GM12875 (cell line): ENCODE data around the gene MARCHF10.

Source experiments
- H3K4me3 ChIP-seq: one replicate; pipeline ENCODE4 v1.5.1; 2011; ENCODE audit warnings: low read depth, low read length, control low read depth
- CTCF ChIP-seq: IDR thresholded peaks from 2 replicates; pipeline ENCODE4 v1.5.1; 2011; ENCODE audit warnings: low read depth, mild to moderate bottlenecking, control low read depth, inconsistent platforms, low read length, moderate library complexity, borderline replicate concordance; ENCODE audit not compliant: insufficient read depth

MARCHF10 gene

DNA sequence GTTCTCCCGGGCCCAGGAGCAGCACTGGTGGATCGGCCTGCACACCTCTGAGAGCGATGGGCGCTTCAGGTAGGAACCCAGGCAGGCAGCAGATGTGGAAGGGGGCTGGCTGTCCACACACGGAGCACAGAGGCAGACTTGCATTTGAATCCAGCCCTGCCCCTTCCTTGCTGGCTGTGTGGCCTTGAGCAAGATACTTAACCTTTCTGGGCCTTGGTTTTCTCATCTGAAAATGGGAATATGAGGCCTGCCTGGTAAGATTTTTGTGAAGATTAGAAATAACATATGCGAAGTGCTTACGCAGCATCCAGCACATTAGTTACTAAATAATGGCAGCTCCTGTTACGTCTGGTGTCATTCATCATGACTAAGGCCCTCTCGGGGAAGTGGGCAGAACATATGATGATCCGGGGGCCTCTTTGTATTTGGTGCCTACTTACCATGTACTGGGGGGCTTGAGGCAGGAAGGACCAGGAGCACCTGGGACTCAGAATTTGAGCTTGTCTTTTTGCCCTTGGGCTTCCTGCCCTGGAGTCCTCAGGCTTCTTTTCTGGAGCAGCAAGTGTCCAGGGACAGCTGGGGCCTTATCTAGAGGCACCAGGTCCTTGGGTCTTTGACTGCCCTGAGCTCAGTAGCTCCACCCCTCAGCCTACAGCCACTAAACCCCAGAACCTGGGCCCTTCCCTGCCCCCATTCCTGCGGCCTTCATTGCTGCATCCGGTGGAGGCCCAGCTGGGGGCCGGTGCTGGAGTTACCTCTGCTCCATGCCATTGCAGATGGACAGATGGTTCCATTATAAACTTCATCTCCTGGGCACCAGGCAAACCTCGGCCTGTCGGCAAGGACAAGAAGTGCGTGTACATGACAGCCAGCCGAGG is 126.8 kb downstream of the MARCHF10 start:
- no peak for TF ChIP-seq CTCF
- no peak overlapping the region for H3K4me3 ChIP-seq

DNA sequence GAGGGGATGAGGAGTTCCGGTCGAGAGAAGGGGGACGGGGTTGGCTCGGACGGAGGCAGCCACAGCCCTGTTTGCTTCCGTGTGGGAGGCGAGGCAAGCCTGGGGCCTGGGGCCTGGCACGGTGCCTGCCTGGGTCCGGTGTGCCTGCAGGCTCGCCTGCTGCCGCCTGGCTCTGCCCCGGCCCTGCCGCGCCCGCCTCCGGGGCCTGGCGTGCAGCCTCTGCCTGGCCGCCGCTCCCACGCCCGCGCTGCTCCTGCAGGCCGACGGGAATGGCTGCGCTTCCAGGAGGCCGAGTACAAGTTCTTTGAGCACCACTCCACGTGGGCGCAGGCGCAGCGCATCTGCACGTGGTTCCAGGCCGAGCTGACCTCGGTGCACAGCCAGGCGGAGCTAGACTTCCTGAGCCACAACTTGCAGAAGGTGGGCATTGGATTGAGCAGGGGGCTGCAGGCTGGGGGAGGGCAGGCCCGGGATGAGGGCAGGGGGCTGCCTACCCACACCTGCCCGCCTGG is 127.5 kb downstream of the MARCHF10 start:
- TF ChIP-seq CTCF: no peak
- H3K4me3 ChIP-seq: no peak overlapping the region

DNA sequence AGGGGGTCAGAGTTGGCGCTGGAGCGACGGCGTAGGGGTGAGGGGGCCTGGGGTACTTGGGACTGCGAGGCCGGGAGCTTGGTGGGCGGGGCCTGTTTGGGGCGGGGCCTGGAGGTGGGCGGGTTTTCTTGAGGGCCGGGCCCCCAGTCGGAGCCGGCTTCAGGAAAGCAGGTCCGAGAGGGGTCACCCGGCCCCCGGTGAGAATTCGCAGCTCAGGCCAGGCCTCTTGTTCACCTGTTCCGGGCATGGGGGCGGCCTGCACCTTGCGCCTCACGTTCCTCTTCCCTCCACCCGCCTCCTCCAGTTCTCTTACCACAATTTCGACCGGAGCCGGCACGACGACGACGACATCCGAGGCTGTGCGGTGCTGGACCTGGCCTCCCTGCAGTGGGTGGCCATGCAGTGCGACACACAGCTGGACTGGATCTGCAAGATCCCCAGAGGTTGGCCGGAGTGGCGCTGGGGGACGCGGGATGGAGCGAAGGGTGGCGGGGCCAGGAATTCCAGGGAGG is 128.2 kb downstream of the MARCHF10 start:
- TF ChIP-seq CTCF: no peak
- H3K4me3 ChIP-seq: no peak overlapping the region

GRCh38 chr17:62678214-62678919 is 129.7 kb downstream of the MARCHF10 start:
- TF ChIP-seq CTCF: no peak
- no peak overlapping the region for H3K4me3 ChIP-seq

- TF ChIP-seq CTCF: no peak
- no peak overlapping the region for H3K4me3 ChIP-seq
Observed at GRCh38 chr17:62676952-62677596, 131.0 kb downstream of the MARCHF10 start.

- no peak overlapping the region for H3K4me3 ChIP-seq
- TF ChIP-seq CTCF: no peak
Observed at GRCh38 chr17:62676231-62676943, 131.7 kb downstream of the MARCHF10 start.
